ENCODE measurements around the gene FZD10. TPM values are rescaled to one million over a fixed set of nuclear protein-coding genes. Genes with fewer than 3 reads are reported as not detected.

FZD10 gene
- total and polyA plus RNA-seq, 2 of the 8 experiments (the other 6 are each of a cell fraction or from before 2014, with no cell fraction given): 0.11 to 0.60 TPM

GRCh38 chr12:130184404-130185090, 22.3 kb downstream of the FZD10 start:
- ChIA-PET POLR2A (ENCODE audit: partially characterized antibody) (no interaction called here), CTCF (ENCODE audit: partially characterized antibody) (interaction anchor here (0.7 to 1.8 kb wide), 4 partner anchors 11 to 58 kb away, joined by 3 to 5 read pairs (median 3); no protein-coding TSS in a partner anchor)
- no peak overlapping the region for H4K91ac ChIP-seq (replicated peaks; ENCODE audit: insufficient read length, low read length)
- no peak overlapping the region for H3K4ac ChIP-seq (replicated peaks; ENCODE audit: insufficient read length, low read depth, low read length)
- no peak overlapping the region for H2AFZ ChIP-seq (ENCODE audit: low read length)
- H3K27me3 ChIP-seq (replicated peaks in 1 of 4; ENCODE audit: control insufficient read depth in 3 of 4, extremely low read depth in 1 of 4, insufficient read depth in 3 of 4, low read length in 3 of 4): peaks cover 0 to 8% (median 2%) of the 10 kb centered on the region in 4 experiments; a peak in 3 of 7 replicates
- no peaks in the 10 kb centered on the region for H4K20me1 ChIP-seq (replicated peaks in 1 of 2; ENCODE audit: control insufficient read depth in 1 of 2, insufficient read depth in 2 of 2, low read length in 2 of 2)
- no peak overlapping the region for H2BK15ac ChIP-seq (ENCODE audit: low read length)
- H3K27ac ChIP-seq (ENCODE audit: low read depth, low read length): no peak overlapping the region
- no peaks in the 10 kb centered on the region; a peak in 1 of 8 replicates for H3K36me3 ChIP-seq (ENCODE audit: control insufficient read depth in 2 of 4, insufficient read depth in 4 of 4, low read length in 3 of 4)
- H2BK120ac ChIP-seq (replicated peaks; ENCODE audit: low read depth, low read length): no peak overlapping the region
- no peak overlapping the region for H3K56ac ChIP-seq (replicated peaks; ENCODE audit: insufficient read length, low read depth, low read length)
- H3K23ac ChIP-seq (ENCODE audit: insufficient read length): no peak overlapping the region
- H3K14ac ChIP-seq (ENCODE audit: insufficient read length): no peak overlapping the region
- H3K9me3 ChIP-seq (ENCODE audit: insufficient read depth in 2 of 2, low read depth in 1 of 2, low read length in 1 of 2): no peaks in the 10 kb centered on the region
- no peak for DNase-seq (ENCODE audit: low read depth in 1 of 2, low spot score in 2 of 2)
- H2BK20ac ChIP-seq (ENCODE audit: low read length): no peak overlapping the region
- no peak overlapping the region for H3K18ac ChIP-seq (ENCODE audit: extremely low read depth, low read length)
- no peaks in the 10 kb centered on the region for H3K79me2 ChIP-seq (ENCODE audit: control insufficient read depth in 1 of 2, insufficient read depth in 2 of 2, low read length in 2 of 2)
- no peak for FAIRE-seq
- 85% methylated on average over 12 of the region's 12 CpGs; no CpG with 5 or more reads in 1 of the 2 experiments for WGBS, 2 experiments (ENCODE audit: extremely low coverage in 1 of 2, insufficient coverage in 1 of 2, insufficient read length in 1 of 2, insufficient replicate concordance in 2 of 2, low coverage in 1 of 2, low lambda C conversion rate in 2 of 2, missing lambda C conversion rate in 1 of 2)
- H2BK5ac ChIP-seq (ENCODE audit: low read depth, low read length): no peak overlapping the region
- H2BK12ac ChIP-seq (ENCODE audit: low read depth, low read length): no peak overlapping the region
- no peak overlapping the region; the same call in 1 of the 2 replicates for H4K8ac ChIP-seq (ENCODE audit: extremely low read depth, insufficient read depth, low read length)
- H3K79me1 ChIP-seq (ENCODE audit: low read depth, low read length): no peaks in the 10 kb centered on the region
- no peak overlapping the region for H3K9ac ChIP-seq (replicated peaks in 1 of 4; ENCODE audit: extremely low read depth in 1 of 4, low read depth in 3 of 4, low read length in 3 of 4)
- no peak overlapping the region for H4K5ac ChIP-seq (ENCODE audit: insufficient read length, low read depth, low read length)
- no peak overlapping the region for H3K4me2 ChIP-seq (ENCODE audit: insufficient read depth in 1 of 2, low read depth in 2 of 2, low read length in 2 of 2)
- H3K4me1 ChIP-seq (replicated peaks in 1 of 4; ENCODE audit: control insufficient read depth in 3 of 4, insufficient read depth in 4 of 4, low read length in 3 of 4): peaks cover 0 to 3% (median 0%) of the 10 kb centered on the region in 4 experiments; a peak in 1 of 7 replicates
- no peak overlapping the region for H2AK5ac ChIP-seq (ENCODE audit: low read depth, low read length)
- H3K23me2 ChIP-seq (ENCODE audit: low read depth, low read length): no peaks in the 10 kb centered on the region
- H3K4me3 ChIP-seq (ENCODE audit: extremely low read depth in 1 of 4, insufficient read depth in 2 of 4, low read depth in 3 of 4, low read length in 4 of 4): no peak overlapping the region
- no peak for TF ChIP-seq CEBPB (IDR thresholded peaks at IDR 0.05; ENCODE audit: low read depth, low read length)
- TF ChIP-seq POLR2A (IDR thresholded peaks at IDR 0.05; ENCODE audit: control extremely low read depth in 1 of 2, low read depth in 2 of 2, low read length in 2 of 2): no peak
- no peak for TF ChIP-seq RAD21 (IDR thresholded peaks at IDR 0.05 in 1 of 2, conservative IDR thresholded peaks at IDR 0.05 in 1 of 2; ENCODE audit: low read depth in 2 of 2, low read length in 2 of 2)
- no peak for TF ChIP-seq ASH2L (IDR thresholded peaks at IDR 0.05; ENCODE audit: low read length)
- no peak for TF ChIP-seq RXRA (IDR thresholded peaks at IDR 0.05; ENCODE audit: insufficient read depth, low read depth, low read length)
- TF ChIP-seq USF2 (IDR thresholded peaks at IDR 0.05; ENCODE audit: low read length): no peak
- no peak for TF ChIP-seq BRCA1 (IDR thresholded peaks at IDR 0.05; ENCODE audit: low read depth, low read length)
- no peak for TF ChIP-seq SP4 (IDR thresholded peaks at IDR 0.05; ENCODE audit: low read length)
- no peak for TF ChIP-seq E2F6 (IDR thresholded peaks at IDR 0.05)
- no peak for TF ChIP-seq HDAC2 (IDR thresholded peaks at IDR 0.05; ENCODE audit: borderline replicate concordance in 1 of 2, low read depth in 2 of 2, low read length in 2 of 2)
- TF ChIP-seq CHD2 (IDR thresholded peaks at IDR 0.05; ENCODE audit: low read length): no peak
